ENCODE measurements around the gene ZBTB43.
"Not testable (repeated sequence)": the region's sequence is repeated elsewhere in the genome, so short reads cannot be mapped to it uniquely, and the experiment has no call there.

ZBTB43 gene

GRCh38 chr9:126778696-126779095 lies 26.1 kb upstream of the ZBTB43 start:
- H3K9me3 Mint-ChIP-seq; H3K27ac Mint-ChIP-seq (ENCODE audit: low read depth): not testable (repeated sequence)

GRCh38 chr9:126781186-126782052 lies 23.4 kb upstream of the ZBTB43 start:
- no peak overlapping the region for H3K4me3 Mint-ChIP-seq
- DNase-seq (ENCODE audit: low spot score in 2 of 2) (peak; percentile 72 to 83), ATAC-seq (replicated peaks; ENCODE audit: extremely low read depth, poor library complexity, severe bottlenecking) (peak; percentile 68)
- H3K9me3 Mint-ChIP-seq = no peaks in the 10 kb centered on the region
- no peak overlapping the region for H3K27ac Mint-ChIP-seq (ENCODE audit: low read depth)
- H3K4me1 Mint-ChIP-seq = no peaks in the 10 kb centered on the region
- peaks cover 37% of the 10 kb centered on the region for H3K27me3 Mint-ChIP-seq
- no peaks in the 10 kb centered on the region for H3K36me3 Mint-ChIP-seq (ENCODE audit: insufficient read depth)

More at GRCh38 chr9:126778696-126779095, 26.1 kb upstream of the ZBTB43 start:
- peaks cover 38% of the 10 kb centered on the region for H3K27me3 Mint-ChIP-seq
- not testable (repeated sequence) for H3K4me1 Mint-ChIP-seq; H3K4me3 Mint-ChIP-seq; ATAC-seq (replicated peaks; ENCODE audit: extremely low read depth, poor library complexity, severe bottlenecking); DNase-seq (ENCODE audit: low spot score in 2 of 2); H3K36me3 Mint-ChIP-seq (ENCODE audit: insufficient read depth)

- Mint-ChIP-seq H3K4me3 (no peak overlapping the region), H3K9me3 (no peaks in the 10 kb centered on the region), H3K4me1 (no peaks in the 10 kb centered on the region), H3K36me3 (ENCODE audit: insufficient read depth) (no peaks in the 10 kb centered on the region), H3K27ac (ENCODE audit: low read depth) (no peak overlapping the region), H3K27me3 (peaks cover 43% of the 10 kb centered on the region)
- DNase-seq (ENCODE audit: low spot score in 2 of 2) = no peak
- no peak for ATAC-seq (replicated peaks; ENCODE audit: extremely low read depth, poor library complexity, severe bottlenecking)
These were observed 22.8 kb upstream of the ZBTB43 start for GRCh38 chr9:126782053-126782388.

- H3K4me1 Mint-ChIP-seq = no peaks in the 10 kb centered on the region
- no peaks in the 10 kb centered on the region for H3K9me3 Mint-ChIP-seq
- no peaks in the 10 kb centered on the region for H3K36me3 Mint-ChIP-seq (ENCODE audit: insufficient read depth)
- ATAC-seq (replicated peaks; ENCODE audit: extremely low read depth, poor library complexity, severe bottlenecking) (no peak), DNase-seq (ENCODE audit: low spot score in 2 of 2) (no peak)
- peaks cover 51% of the 10 kb centered on the region for H3K27me3 Mint-ChIP-seq
- no peak overlapping the region for H3K4me3 Mint-ChIP-seq
- no peak overlapping the region for H3K27ac Mint-ChIP-seq (ENCODE audit: low read depth)
These were observed 20.9 kb upstream of the ZBTB43 start for GRCh38 chr9:126783949-126784348.

- peaks cover 54% of the 10 kb centered on the region for H3K27me3 Mint-ChIP-seq
- no peaks in the 10 kb centered on the region for H3K4me1 Mint-ChIP-seq
- ATAC-seq (replicated peaks; ENCODE audit: extremely low read depth, poor library complexity, severe bottlenecking) = no peak
These were observed 20.4 kb upstream of the ZBTB43 start for GRCh38 chr9:126784401-126784800.

GRCh38 chr9:126784841-126785240 lies 20.0 kb upstream of the ZBTB43 start:
- H3K4me3 Mint-ChIP-seq; ATAC-seq (replicated peaks; ENCODE audit: extremely low read depth, poor library complexity, severe bottlenecking); H3K4me1 Mint-ChIP-seq; H3K36me3 Mint-ChIP-seq (ENCODE audit: insufficient read depth); H3K9me3 Mint-ChIP-seq; H3K27ac Mint-ChIP-seq (ENCODE audit: low read depth); DNase-seq (ENCODE audit: low spot score in 2 of 2): not testable (repeated sequence)
- peaks cover 54% of the 10 kb centered on the region for H3K27me3 Mint-ChIP-seq

More at GRCh38 chr9:126784401-126784800, 20.4 kb upstream of the ZBTB43 start:
- Mint-ChIP-seq H3K4me3 (no peak overlapping the region), H3K9me3 (no peaks in the 10 kb centered on the region), H3K27ac (ENCODE audit: low read depth) (no peak overlapping the region), H3K36me3 (ENCODE audit: insufficient read depth) (no peaks in the 10 kb centered on the region)
- no peak for DNase-seq (ENCODE audit: low spot score in 2 of 2)

GRCh38 chr9:126788046-126788445 lies 16.8 kb upstream of the ZBTB43 start:
- H3K9me3 Mint-ChIP-seq = no peaks in the 10 kb centered on the region
- peaks cover 75% of the 10 kb centered on the region for H3K27me3 Mint-ChIP-seq
- ATAC-seq (replicated peaks; ENCODE audit: extremely low read depth, poor library complexity, severe bottlenecking) (no peak), DNase-seq (ENCODE audit: low spot score in 2 of 2) (no peak)
- H3K4me1 Mint-ChIP-seq = no peaks in the 10 kb centered on the region
- H3K27ac Mint-ChIP-seq (ENCODE audit: low read depth) = no peak overlapping the region
- H3K4me3 Mint-ChIP-seq = no peak overlapping the region
- H3K36me3 Mint-ChIP-seq (ENCODE audit: insufficient read depth) = no peaks in the 10 kb centered on the region

- no peak overlapping the region for H3K4me3 Mint-ChIP-seq
- H3K9me3 Mint-ChIP-seq = no peaks in the 10 kb centered on the region
- H3K27ac Mint-ChIP-seq (ENCODE audit: low read depth) = peak overlapping the region; percentile 42
- no peaks in the 10 kb centered on the region for H3K36me3 Mint-ChIP-seq (ENCODE audit: insufficient read depth)
- no peak for DNase-seq (ENCODE audit: low spot score in 2 of 2)
- H3K4me1 Mint-ChIP-seq = no peaks in the 10 kb centered on the region
- no peak for ATAC-seq (replicated peaks; ENCODE audit: extremely low read depth, poor library complexity, severe bottlenecking)
- peaks cover 83% of the 10 kb centered on the region for H3K27me3 Mint-ChIP-seq
These were observed 16.0 kb upstream of the ZBTB43 start for GRCh38 chr9:126788634-126789349.

- H3K27me3 Mint-ChIP-seq = peaks cover 83% of the 10 kb centered on the region
- H3K9me3 Mint-ChIP-seq = no peaks in the 10 kb centered on the region
These were observed 14.3 kb upstream of the ZBTB43 start for GRCh38 chr9:126790561-126790960.

GRCh38 chr9:126791406-126792230 lies 13.2 kb upstream of the ZBTB43 start:
- Mint-ChIP-seq H3K36me3 (ENCODE audit: insufficient read depth) (no peaks in the 10 kb centered on the region), H3K4me3 (no peak overlapping the region), H3K9me3 (no peaks in the 10 kb centered on the region), H3K27me3 (peaks cover 78% of the 10 kb centered on the region), H3K27ac (ENCODE audit: low read depth) (no peak overlapping the region), H3K4me1 (no peaks in the 10 kb centered on the region)
- DNase-seq (ENCODE audit: low spot score in 2 of 2) (no peak), ATAC-seq (replicated peaks; ENCODE audit: extremely low read depth, poor library complexity, severe bottlenecking) (no peak)

More at GRCh38 chr9:126790561-126790960, 14.3 kb upstream of the ZBTB43 start:
- Mint-ChIP-seq H3K36me3 (ENCODE audit: insufficient read depth) (no peaks in the 10 kb centered on the region), H3K4me1 (no peaks in the 10 kb centered on the region), H3K27ac (ENCODE audit: low read depth) (no peak overlapping the region), H3K4me3 (no peak overlapping the region)
- ATAC-seq (replicated peaks; ENCODE audit: extremely low read depth, poor library complexity, severe bottlenecking) (no peak), DNase-seq (ENCODE audit: low spot score in 2 of 2) (no peak)

- Mint-ChIP-seq H3K9me3 (no peaks in the 10 kb centered on the region), H3K27ac (ENCODE audit: low read depth) (no peak overlapping the region), H3K4me1 (no peaks in the 10 kb centered on the region), H3K36me3 (ENCODE audit: insufficient read depth) (no peaks in the 10 kb centered on the region), H3K4me3 (no peak overlapping the region), H3K27me3 (peaks cover 55% of the 10 kb centered on the region)
- DNase-seq (ENCODE audit: low spot score in 2 of 2) (no peak), ATAC-seq (replicated peaks; ENCODE audit: extremely low read depth, poor library complexity, severe bottlenecking) (no peak)
These were observed 11.0 kb upstream of the ZBTB43 start for GRCh38 chr9:126793686-126794417.

- Mint-ChIP-seq H3K9me3 (no peaks in the 10 kb centered on the region), H3K36me3 (ENCODE audit: insufficient read depth) (no peaks in the 10 kb centered on the region), H3K4me3 (no peak overlapping the region), H3K27me3 (peaks cover 49% of the 10 kb centered on the region), H3K4me1 (no peaks in the 10 kb centered on the region), H3K27ac (ENCODE audit: low read depth) (no peak overlapping the region)
- DNase-seq (ENCODE audit: low spot score in 2 of 2) (no peak), ATAC-seq (replicated peaks; ENCODE audit: extremely low read depth, poor library complexity, severe bottlenecking) (no peak)
These were observed 10.4 kb upstream of the ZBTB43 start for GRCh38 chr9:126794441-126794840.

Data from central memory CD8-positive, alpha-beta T cell (primary cell).